ENCODE data around the gene DELE1. TPM values are rescaled to one million over a fixed set of nuclear protein-coding genes. Genes with fewer than 3 reads are reported as not detected.

Gene DELE1
- polyA plus RNA-seq, 1 experiment, result 54.7 TPM

DNA sequence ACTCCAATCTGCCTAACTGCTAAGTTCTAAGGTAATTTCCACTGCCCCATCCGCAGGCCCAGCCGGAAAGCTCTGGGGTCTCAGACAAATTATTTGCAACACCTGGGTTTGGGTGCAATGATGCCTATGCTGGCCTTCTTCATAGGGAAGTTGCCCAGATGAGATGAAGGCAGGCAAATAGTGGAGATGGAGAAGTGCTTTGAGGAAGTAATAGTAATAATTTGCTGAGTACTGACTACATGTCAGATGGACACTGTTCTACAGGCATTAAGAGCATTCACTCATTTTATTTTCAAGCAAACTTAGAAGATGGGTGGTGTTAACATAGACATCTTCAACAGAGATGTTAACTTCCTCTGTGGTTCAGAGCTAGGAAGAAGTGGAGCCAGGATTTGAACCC is 30.5 kb downstream of the DELE1 start:
- no peak for DNase-seq (ENCODE audit: low read depth, low spot score)
- Histone ChIP-seq H3K4me3 (ENCODE audit: low read depth, low read length) (no peak overlapping the region), H3K9me3 (ENCODE audit: control insufficient read depth, insufficient read depth, low read length) (no peaks in the 10 kb centered on the region; the same call in 1 of the 2 replicates), H3K27ac (ENCODE audit: low read depth, low read length) (no peak overlapping the region), H3K27me3 (ENCODE audit: control insufficient read depth, insufficient read depth, low read length) (peaks cover 28% of the 10 kb centered on the region)
- CTCF ChIA-PET, result interaction anchor here (0.8 to 10.5 kb wide), 2 partner anchors 10 to 258 kb away, joined by 3 to 422 read pairs; no protein-coding TSS in a partner anchor
- POLR2A ChIA-PET, result no interaction called here
- TF ChIP-seq, protein P1, sequence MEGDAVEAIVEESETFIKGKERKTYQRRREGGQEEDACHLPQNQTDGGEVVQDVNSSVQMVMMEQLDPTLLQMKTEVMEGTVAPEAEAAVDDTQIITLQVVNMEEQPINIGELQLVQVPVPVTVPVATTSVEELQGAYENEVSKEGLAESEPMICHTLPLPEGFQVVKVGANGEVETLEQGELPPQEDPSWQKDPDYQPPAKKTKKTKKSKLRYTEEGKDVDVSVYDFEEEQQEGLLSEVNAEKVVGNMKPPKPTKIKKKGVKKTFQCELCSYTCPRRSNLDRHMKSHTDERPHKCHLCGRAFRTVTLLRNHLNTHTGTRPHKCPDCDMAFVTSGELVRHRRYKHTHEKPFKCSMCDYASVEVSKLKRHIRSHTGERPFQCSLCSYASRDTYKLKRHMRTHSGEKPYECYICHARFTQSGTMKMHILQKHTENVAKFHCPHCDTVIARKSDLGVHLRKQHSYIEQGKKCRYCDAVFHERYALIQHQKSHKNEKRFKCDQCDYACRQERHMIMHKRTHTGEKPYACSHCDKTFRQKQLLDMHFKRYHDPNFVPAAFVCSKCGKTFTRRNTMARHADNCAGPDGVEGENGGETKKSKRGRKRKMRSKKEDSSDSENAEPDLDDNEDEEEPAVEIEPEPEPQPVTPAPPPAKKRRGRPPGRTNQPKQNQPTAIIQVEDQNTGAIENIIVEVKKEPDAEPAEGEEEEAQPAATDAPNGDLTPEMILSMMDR (IDR thresholded peaks at IDR 0.05; ENCODE audit: low read depth, low read length), result no peak

DNA sequence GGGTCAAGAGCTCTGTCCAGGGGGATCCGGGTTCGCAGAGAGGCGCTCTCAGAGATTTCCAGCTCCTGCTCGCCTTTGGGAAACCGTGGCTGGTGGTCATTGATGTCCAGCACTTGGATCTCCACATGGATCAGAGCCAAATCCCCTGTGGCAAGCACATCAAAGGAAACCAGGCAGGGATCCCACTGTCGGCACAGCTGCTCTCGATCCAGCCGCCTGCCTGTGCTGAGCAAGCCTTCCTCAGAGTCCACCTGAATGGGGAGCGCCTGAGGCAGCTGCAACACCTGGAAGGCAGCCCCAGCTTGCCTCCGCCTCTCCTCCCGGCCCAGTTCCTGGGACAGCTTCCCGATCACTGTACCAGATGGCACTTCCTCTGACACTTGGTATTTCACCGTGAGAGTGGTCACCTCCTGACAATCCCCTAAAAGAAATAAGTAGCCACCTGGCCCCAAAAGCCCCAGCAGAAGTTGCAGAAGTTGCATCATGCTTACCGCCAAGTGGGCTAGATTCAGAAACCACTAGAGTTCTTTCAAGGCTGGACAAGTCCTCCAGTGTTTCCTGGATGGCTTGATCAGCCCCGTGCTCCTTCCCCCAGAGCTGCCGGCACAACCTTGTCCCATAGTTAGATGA is 33.8 kb downstream of the DELE1 start:
- TF ChIP-seq, protein P1 (IDR thresholded peaks at IDR 0.05; ENCODE audit: low read depth, low read length), result no peak
- no peak overlapping the region for H3K4me3 ChIP-seq (ENCODE audit: low read depth, low read length)
- H3K27me3 ChIP-seq (ENCODE audit: control insufficient read depth, insufficient read depth, low read length), result peaks cover 22% of the 10 kb centered on the region
- H3K9me3 ChIP-seq (ENCODE audit: control insufficient read depth, insufficient read depth, low read length), result no peaks in the 10 kb centered on the region; the same call in 1 of the 2 replicates
- no peak for DNase-seq (ENCODE audit: low read depth, low spot score)
- ChIA-PET POLR2A (no interaction called here), CTCF (interaction anchor here (0.7 to 10.5 kb wide), 4 partner anchors 11 to 270 kb away, joined by 3 to 422 read pairs (median 4); partner anchors contain the start of gene RNF14)
- no peak overlapping the region for H3K27ac ChIP-seq (ENCODE audit: low read depth, low read length)

DNA sequence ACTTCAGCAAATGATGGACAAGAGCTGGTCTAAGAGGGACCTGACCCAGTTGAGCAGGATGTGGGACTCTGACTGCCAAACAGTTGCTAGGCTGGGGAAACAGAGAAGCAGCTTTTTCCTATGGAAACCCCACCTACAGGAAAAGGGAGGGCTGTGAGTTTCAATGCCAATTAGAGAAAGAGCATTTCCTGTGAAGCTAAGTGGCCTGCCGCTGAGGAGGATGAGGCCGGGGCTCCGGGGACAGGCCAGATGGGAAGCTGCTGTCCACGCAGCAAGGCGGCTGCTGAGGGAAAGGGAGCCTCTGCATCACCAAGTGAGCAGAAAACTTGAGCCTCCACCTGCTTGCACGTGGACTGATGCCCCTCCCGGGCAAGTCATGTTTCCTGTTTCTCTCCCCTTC is 34.4 kb downstream of the DELE1 start, which contains the start of gene PCDH12:
Gene PCDH12 (minus strand): TSS at position 90 of the 400 bp plus-strand sequence. CDS start 351 bp downstream, outside the sequence.
- Histone ChIP-seq H3K27ac (ENCODE audit: low read depth, low read length) (no peak within 1 kb of the TSS), H3K27me3 (ENCODE audit: control insufficient read depth, insufficient read depth, low read length) (peaks cover 17% of the 10 kb centered on the region), H3K9me3 (ENCODE audit: control insufficient read depth, insufficient read depth, low read length) (no peaks in the 10 kb centered on the region; the same call in 1 of the 2 replicates), H3K4me3 (ENCODE audit: low read depth, low read length) (no peak within 1 kb of the TSS)
- ChIA-PET POLR2A (interaction anchor here (1.0 kb wide), 1 partner anchor 35 kb away, joined by 3 read pairs; the partner anchor contains the start of gene DELE1), CTCF (interaction anchor here (0.7 to 10.5 kb wide), 4 partner anchors 11 to 261 kb away, joined by 3 to 422 read pairs (median 26); no protein-coding TSS in a partner anchor)
- TF ChIP-seq, protein P1 (IDR thresholded peaks at IDR 0.05; ENCODE audit: low read depth, low read length), result no peak
- DNase-seq (ENCODE audit: low read depth, low spot score), result no peak

DNA sequence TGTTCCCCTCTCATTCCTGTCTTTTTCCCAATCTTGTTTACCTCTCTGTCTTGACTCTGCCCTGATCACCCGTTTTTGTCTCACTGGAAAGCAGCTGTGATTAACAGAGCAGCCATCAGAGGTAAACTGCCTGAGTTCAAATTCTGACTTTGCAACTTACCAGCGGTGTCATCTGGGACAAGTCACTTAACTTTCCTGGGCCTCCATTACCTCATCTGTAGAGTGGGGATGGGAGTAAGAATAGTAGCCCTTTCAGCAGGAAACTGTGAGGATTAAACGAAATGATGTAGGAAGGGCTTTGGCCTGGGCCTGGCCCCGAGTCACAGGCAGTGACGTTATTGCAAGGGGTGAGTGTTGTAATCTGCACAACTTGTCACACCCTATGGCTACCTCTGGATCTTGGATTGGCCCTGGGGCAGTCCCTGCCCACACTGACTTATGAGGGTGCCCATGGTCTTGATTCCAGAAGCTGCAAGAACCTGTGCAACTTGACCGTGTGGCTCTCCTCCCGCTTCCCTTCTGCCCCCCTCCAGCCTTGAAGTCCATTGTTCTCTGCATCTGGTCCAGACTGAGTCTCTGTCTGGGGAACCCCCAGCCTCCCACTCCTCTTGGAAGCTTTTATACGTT is 35.0 kb downstream of the DELE1 start:
- Histone ChIP-seq H3K27me3 (ENCODE audit: control insufficient read depth, insufficient read depth, low read length) (peaks cover 13% of the 10 kb centered on the region), H3K27ac (ENCODE audit: low read depth, low read length) (no peak overlapping the region), H3K4me3 (ENCODE audit: low read depth, low read length) (no peak overlapping the region), H3K9me3 (ENCODE audit: control insufficient read depth, insufficient read depth, low read length) (no peaks in the 10 kb centered on the region; the same call in 1 of the 2 replicates)
- ChIA-PET CTCF (interaction anchor here (0.7 to 10.5 kb wide), 3 partner anchors 18 to 262 kb away, joined by 3 to 422 read pairs (median 48); no protein-coding TSS in a partner anchor), POLR2A (interaction anchor here (1.0 kb wide), 1 partner anchor 35 kb away, joined by 3 read pairs; the partner anchor contains the start of gene DELE1)
- no peak for DNase-seq (ENCODE audit: low read depth, low spot score)
- TF ChIP-seq, protein P1 (IDR thresholded peaks at IDR 0.05; ENCODE audit: low read depth, low read length), result no peak
